Measurements from ENCODE around the gene CYB561D1.
A peak's percentile ranks its signal among the peaks of the same experiment; 100 is the strongest.

Gene CYB561D1

DNA sequence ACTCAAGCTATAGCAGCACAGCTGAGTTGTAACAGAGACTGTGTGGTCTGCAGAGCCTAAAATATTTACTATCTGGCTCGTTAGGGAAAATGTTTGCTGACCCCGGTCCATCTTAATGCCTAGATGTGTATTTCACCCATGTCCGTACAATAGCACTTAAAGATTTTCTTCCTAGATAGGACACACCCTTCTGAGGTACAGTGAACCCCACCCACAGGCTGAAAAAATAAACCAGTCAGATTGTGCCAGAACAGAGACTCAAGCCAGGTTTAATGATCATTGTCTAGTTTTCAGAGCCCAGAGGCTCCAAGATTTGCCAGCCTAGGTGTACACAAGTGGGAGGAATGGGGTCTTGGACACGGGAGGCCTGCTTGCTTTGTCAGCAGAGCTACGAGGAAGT, 10.0 kb downstream of the CYB561D1 start:
- peaks cover 0 to 23% (median 13%) of the 10 kb centered on the region in 4 experiments for H3K4me1 ChIP-seq (ENCODE audit: control extremely low read depth in 1 of 4, control insufficient read depth in 4 of 4, insufficient read depth in 4 of 4, low read length in 3 of 4)
- peaks cover 2 to 15% (median 8%) of the 10 kb centered on the region in 4 experiments for H3K36me3 ChIP-seq (ENCODE audit: control insufficient read depth in 4 of 4, insufficient read depth in 4 of 4, low read length in 3 of 4)
- no peak overlapping the region for H3K4me3 ChIP-seq (ENCODE audit: control insufficient read depth in 1 of 7, extremely low read depth in 1 of 7, insufficient read depth in 4 of 7, low read depth in 2 of 7, low read length in 6 of 7)
- no peak for DNase-seq
- WGBS (ENCODE audit: insufficient coverage): 93% methylated on average over 5 of the region's 5 CpGs
- H3K27me3 ChIP-seq (replicated peaks in 2 of 5; ENCODE audit: control insufficient read depth in 4 of 5, insufficient read depth in 5 of 5, low read length in 4 of 5): peaks cover 0 to 14% (median 0%) of the 10 kb centered on the region in 5 experiments
- H3K27ac ChIP-seq (ENCODE audit: insufficient read depth in 1 of 2, low read depth in 1 of 2, low read length in 2 of 2, poor library complexity in 1 of 2, severe bottlenecking in 2 of 2): no peak overlapping the region
- H3K9me3 ChIP-seq (ENCODE audit: control extremely low read depth in 1 of 5, control insufficient read depth in 4 of 5, insufficient read depth in 2 of 5, low read depth in 1 of 5, low read length in 4 of 5): no peaks in the 10 kb centered on the region
- ChIA-PET CTCF (interaction anchor here (1.0 to 39.1 kb wide), 5 partner anchors 12 to 120 kb away, joined by 3 to 1203 read pairs (median 90); partner anchors contain the start of genes ATXN7L2, CYB561D1 and GPR61), POLR2A (no interaction called here)

DNA sequence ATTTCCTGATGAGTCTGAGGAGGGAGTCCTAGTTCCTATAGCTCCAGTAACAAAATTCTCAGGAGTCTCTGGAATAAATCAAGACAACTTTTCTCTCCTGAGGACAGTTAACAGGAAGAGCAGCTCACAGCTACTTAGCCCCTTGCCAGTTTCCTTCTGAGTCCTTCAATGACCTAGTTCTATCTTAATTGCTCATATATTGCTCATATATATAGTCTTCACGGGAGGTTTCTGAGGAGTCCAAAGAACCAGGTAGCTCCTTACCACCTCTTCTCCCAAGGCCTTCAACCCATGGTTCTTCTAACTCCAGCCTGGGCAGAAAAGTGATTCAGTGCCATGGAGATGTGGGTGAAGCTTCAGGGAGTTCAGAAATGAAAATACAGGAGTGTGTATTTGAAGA, 11.1 kb downstream of the CYB561D1 start:
- H3K36me3 ChIP-seq (ENCODE audit: control insufficient read depth in 4 of 4, insufficient read depth in 4 of 4, low read length in 3 of 4): peaks cover 2 to 13% (median 7%) of the 10 kb centered on the region in 4 experiments
- H3K9me3 ChIP-seq (ENCODE audit: control extremely low read depth in 1 of 5, control insufficient read depth in 4 of 5, insufficient read depth in 2 of 5, low read depth in 1 of 5, low read length in 4 of 5): no peaks in the 10 kb centered on the region
- H3K4me1 ChIP-seq (ENCODE audit: control extremely low read depth in 1 of 4, control insufficient read depth in 4 of 4, insufficient read depth in 4 of 4, low read length in 3 of 4): peaks cover 0 to 32% (median 18%) of the 10 kb centered on the region in 4 experiments
- H3K27ac ChIP-seq (ENCODE audit: insufficient read depth in 1 of 2, low read depth in 1 of 2, low read length in 2 of 2, poor library complexity in 1 of 2, severe bottlenecking in 2 of 2): no peak overlapping the region
- no peak overlapping the region for H3K4me3 ChIP-seq (ENCODE audit: control insufficient read depth in 1 of 7, extremely low read depth in 1 of 7, insufficient read depth in 4 of 7, low read depth in 2 of 7, low read length in 6 of 7)
- WGBS (ENCODE audit: insufficient coverage): no CpG with 5 or more reads among the region's 1 CpG
- peaks cover 0 to 14% (median 0%) of the 10 kb centered on the region in 5 experiments for H3K27me3 ChIP-seq (replicated peaks in 2 of 5; ENCODE audit: control insufficient read depth in 4 of 5, insufficient read depth in 5 of 5, low read length in 4 of 5)
- DNase-seq: no peak
- ChIA-PET CTCF (interaction anchor here (1.0 to 39.1 kb wide), 4 partner anchors 11 to 119 kb away, joined by 3 to 1203 read pairs (median 161); partner anchors contain the start of genes ATXN7L2, CYB561D1 and GPR61), POLR2A (interaction anchor here (0.6 kb wide), 1 partner anchor 72 kb away, joined by 3 read pairs; no protein-coding TSS in a partner anchor)

GRCh38 chr1:109508001-109508872, 14.3 kb downstream of the CYB561D1 start:
- ChIA-PET POLR2A (no interaction called here), CTCF (interaction anchor here (1.1 to 39.1 kb wide), 3 partner anchors 11 to 26 kb away, joined by 7 to 1203 read pairs (median 232); partner anchors contain the start of genes ATXN7L2, CYB561D1 and GPR61)
- H3K4me3 ChIP-seq (ENCODE audit: control insufficient read depth in 1 of 7, extremely low read depth in 1 of 7, insufficient read depth in 4 of 7, low read depth in 2 of 7, low read length in 6 of 7): no peak overlapping the region
- H3K36me3 ChIP-seq (ENCODE audit: control insufficient read depth in 4 of 4, insufficient read depth in 4 of 4, low read length in 3 of 4): peaks cover 0 to 2% (median 0%) of the 10 kb centered on the region in 4 experiments
- no peak overlapping the region for H3K27ac ChIP-seq (ENCODE audit: insufficient read depth in 1 of 2, low read depth in 1 of 2, low read length in 2 of 2, poor library complexity in 1 of 2, severe bottlenecking in 2 of 2)
- no peak for DNase-seq
- peaks cover 0 to 14% (median 11%) of the 10 kb centered on the region in 4 experiments for H3K4me1 ChIP-seq (ENCODE audit: control extremely low read depth in 1 of 4, control insufficient read depth in 4 of 4, insufficient read depth in 4 of 4, low read length in 3 of 4)
- no peaks in the 10 kb centered on the region for H3K9me3 ChIP-seq (ENCODE audit: control extremely low read depth in 1 of 5, control insufficient read depth in 4 of 5, insufficient read depth in 2 of 5, low read depth in 1 of 5, low read length in 4 of 5)
- 94% methylated on average over 17 of the region's 25 CpGs for WGBS (ENCODE audit: insufficient coverage)
- peaks cover 0 to 20% (median 0%) of the 10 kb centered on the region in 5 experiments for H3K27me3 ChIP-seq (replicated peaks in 2 of 5; ENCODE audit: control insufficient read depth in 4 of 5, insufficient read depth in 5 of 5, low read length in 4 of 5)

DNA sequence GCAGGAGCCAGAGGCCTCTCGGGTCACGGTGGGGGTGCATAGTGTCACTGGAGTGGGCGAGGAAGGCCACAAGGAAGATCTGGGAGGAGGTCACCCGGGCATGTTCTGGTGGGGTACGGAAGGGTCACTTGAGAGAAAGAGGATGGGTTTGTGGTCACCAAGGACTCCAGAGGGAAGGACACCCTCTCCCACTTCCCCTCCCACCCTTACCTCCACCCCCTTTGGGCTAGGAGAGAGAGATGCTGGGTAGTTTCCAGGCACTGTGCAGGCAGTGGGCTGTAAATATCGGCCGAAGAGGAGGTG, 14.9 kb downstream of the CYB561D1 start:
- 96% methylated on average over 5 of the region's 7 CpGs for WGBS (ENCODE audit: insufficient coverage)
- DNase-seq: no peak
- H3K36me3 ChIP-seq (ENCODE audit: control insufficient read depth in 4 of 4, insufficient read depth in 4 of 4, low read length in 3 of 4): peaks cover 0 to under 1% (median 0%) of the 10 kb centered on the region in 4 experiments
- ChIA-PET POLR2A (no interaction called here), CTCF (interaction anchor here (14.7 to 39.1 kb wide), 2 partner anchors 17 to 25 kb away, joined by 232 to 1203 read pairs; partner anchors contain the start of genes ATXN7L2, CYB561D1 and GPR61)
- H3K4me3 ChIP-seq (ENCODE audit: control insufficient read depth in 1 of 7, extremely low read depth in 1 of 7, insufficient read depth in 4 of 7, low read depth in 2 of 7, low read length in 6 of 7): peak overlapping the region in 5 of 7 experiments; percentile 19 to 79 (median 67)
- H3K9me3 ChIP-seq (ENCODE audit: control extremely low read depth in 1 of 5, control insufficient read depth in 4 of 5, insufficient read depth in 2 of 5, low read depth in 1 of 5, low read length in 4 of 5): no peaks in the 10 kb centered on the region
- peaks cover 0 to 22% (median 0%) of the 10 kb centered on the region in 5 experiments for H3K27me3 ChIP-seq (replicated peaks in 2 of 5; ENCODE audit: control insufficient read depth in 4 of 5, insufficient read depth in 5 of 5, low read length in 4 of 5)
- H3K27ac ChIP-seq (ENCODE audit: insufficient read depth in 1 of 2, low read depth in 1 of 2, low read length in 2 of 2, poor library complexity in 1 of 2, severe bottlenecking in 2 of 2): no peak overlapping the region
- peaks cover 0 to 14% (median 11%) of the 10 kb centered on the region in 4 experiments for H3K4me1 ChIP-seq (ENCODE audit: control extremely low read depth in 1 of 4, control insufficient read depth in 4 of 4, insufficient read depth in 4 of 4, low read length in 3 of 4)

DNA sequence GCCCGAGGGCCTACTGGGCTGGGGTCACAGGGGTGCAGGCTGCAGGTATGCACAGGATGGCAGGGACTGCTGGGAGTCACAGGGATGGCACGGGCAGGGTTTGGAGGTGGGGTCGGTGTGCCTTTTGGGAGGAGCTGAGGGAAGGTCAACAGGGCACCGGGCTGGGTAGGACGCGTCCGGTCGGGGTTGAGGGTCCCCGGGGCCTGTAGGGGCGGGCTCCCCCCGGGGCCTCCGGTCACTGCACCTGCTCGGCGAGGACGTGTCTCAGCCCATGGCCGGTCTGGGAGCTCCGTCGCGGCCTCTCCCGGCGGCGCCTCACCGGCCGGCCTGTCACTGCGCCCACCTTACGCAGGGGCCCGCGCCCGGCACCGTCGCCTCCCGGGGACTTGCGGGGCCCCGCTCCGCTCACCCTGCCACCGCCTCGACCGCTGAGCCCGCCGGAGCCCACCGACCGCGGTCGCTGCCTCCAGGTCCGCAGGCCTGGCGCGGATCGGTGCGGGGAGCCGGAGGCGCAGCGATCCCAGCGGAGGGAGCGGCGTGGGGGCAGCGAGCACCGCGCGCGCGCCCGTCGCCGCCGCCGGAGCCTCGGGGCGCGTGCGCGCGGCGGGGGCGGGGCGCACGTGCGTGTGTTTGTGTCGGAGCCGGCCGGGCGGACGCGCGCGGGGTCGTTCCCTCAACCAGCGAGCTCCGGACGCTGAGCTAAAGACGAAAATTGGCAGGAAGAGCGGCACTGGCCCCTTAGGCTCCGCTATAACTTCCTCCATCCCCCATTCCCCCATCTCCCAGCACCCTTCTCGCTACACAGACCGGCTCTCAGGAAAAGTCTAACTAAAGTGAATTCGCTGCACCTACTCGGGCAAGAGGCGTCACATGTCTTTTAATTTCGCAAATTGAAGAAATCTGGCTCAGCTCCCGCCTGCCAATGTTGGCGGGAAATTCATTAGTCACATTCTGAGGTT, 15.6 kb downstream of the CYB561D1 start, which contains the start of gene AMIGO1:
Gene AMIGO1, minus strand, starts transcription at position 552 of the 959 bp plus-strand sequence. CDS start 815 bp downstream, outside the sequence.
- 2% methylated on average over 92 of the region's 100 CpGs for WGBS (ENCODE audit: insufficient coverage)
- Histone ChIP-seq H3K27ac (ENCODE audit: insufficient read depth in 1 of 2, low read depth in 1 of 2, low read length in 2 of 2, poor library complexity in 1 of 2, severe bottlenecking in 2 of 2) (no peak within 1 kb of the TSS), H3K9me3 (ENCODE audit: control extremely low read depth in 1 of 5, control insufficient read depth in 4 of 5, insufficient read depth in 2 of 5, low read depth in 1 of 5, low read length in 4 of 5) (no peaks in the 10 kb centered on the region), H3K4me3 (ENCODE audit: control insufficient read depth in 1 of 7, extremely low read depth in 1 of 7, insufficient read depth in 4 of 7, low read depth in 2 of 7, low read length in 6 of 7) (peak within 1 kb of the TSS; percentile 23 to 80 (median 68)), H3K4me1 (ENCODE audit: control extremely low read depth in 1 of 4, control insufficient read depth in 4 of 4, insufficient read depth in 4 of 4, low read length in 3 of 4) (peaks cover 0 to 14% (median 11%) of the 10 kb centered on the region in 4 experiments), H3K27me3 (replicated peaks in 2 of 5; ENCODE audit: control insufficient read depth in 4 of 5, insufficient read depth in 5 of 5, low read length in 4 of 5) (peaks cover 0 to 22% (median 0%) of the 10 kb centered on the region in 5 experiments), H3K36me3 (ENCODE audit: control insufficient read depth in 4 of 4, insufficient read depth in 4 of 4, low read length in 3 of 4) (no peaks in the 10 kb centered on the region)
- CTCF ChIA-PET: interaction anchor here (1.2 to 39.1 kb wide), 3 partner anchors 18 to 31 kb away, joined by 3 to 1203 read pairs (median 232); partner anchors contain the start of genes ATXN7L2, CYB561D1 and GPR61
- POLR2A ChIA-PET: interaction anchor here (1.6 kb wide), 1 partner anchor 15 kb away, joined by 7 read pairs; the partner anchor contains the start of gene CYB561D1
- DNase-seq: peak; percentile 37 to 68 (median 54)

DNA sequence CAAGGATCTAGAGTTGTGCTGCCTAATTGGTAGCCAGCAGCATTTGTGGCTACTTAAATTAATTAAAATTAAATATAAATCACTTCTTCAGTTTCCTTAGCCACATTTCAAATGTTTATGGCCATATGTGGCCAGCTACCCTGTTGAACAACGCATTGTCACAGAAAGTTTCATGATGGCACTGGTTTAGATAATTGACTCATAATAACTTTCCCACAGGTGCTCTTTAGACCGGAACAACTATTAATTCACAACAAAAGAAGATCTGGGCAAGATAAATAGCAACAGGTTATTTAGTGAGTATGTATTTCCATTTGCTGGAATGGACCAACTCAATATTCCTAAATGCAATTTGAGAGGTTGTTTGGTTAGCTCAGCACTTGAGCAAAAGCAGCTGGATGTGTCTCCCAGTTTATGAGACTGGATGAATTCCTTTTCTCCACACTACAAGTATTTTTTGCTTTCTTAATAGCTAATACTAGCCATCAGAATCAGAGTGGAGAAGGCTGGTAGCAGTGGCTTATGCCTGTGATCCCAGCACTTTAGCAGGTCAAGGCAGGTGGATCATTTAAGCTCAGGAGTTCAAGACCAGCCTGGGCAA, 19.3 kb downstream of the CYB561D1 start:
- Histone ChIP-seq H3K4me1 (ENCODE audit: control extremely low read depth in 1 of 4, control insufficient read depth in 4 of 4, insufficient read depth in 4 of 4, low read length in 3 of 4) (peaks cover 0 to 14% (median 11%) of the 10 kb centered on the region in 4 experiments), H3K27me3 (replicated peaks in 2 of 5; ENCODE audit: control insufficient read depth in 4 of 5, insufficient read depth in 5 of 5, low read length in 4 of 5) (peaks cover 0 to 20% (median 0%) of the 10 kb centered on the region in 5 experiments), H3K36me3 (ENCODE audit: control insufficient read depth in 4 of 4, insufficient read depth in 4 of 4, low read length in 3 of 4) (no peaks in the 10 kb centered on the region), H3K9me3 (ENCODE audit: control extremely low read depth in 1 of 5, control insufficient read depth in 4 of 5, insufficient read depth in 2 of 5, low read depth in 1 of 5, low read length in 4 of 5) (no peaks in the 10 kb centered on the region), H3K27ac (ENCODE audit: insufficient read depth in 1 of 2, low read depth in 1 of 2, low read length in 2 of 2, poor library complexity in 1 of 2, severe bottlenecking in 2 of 2) (no peak overlapping the region), H3K4me3 (ENCODE audit: control insufficient read depth in 1 of 7, extremely low read depth in 1 of 7, insufficient read depth in 4 of 7, low read depth in 2 of 7, low read length in 6 of 7) (no peak overlapping the region)
- WGBS (ENCODE audit: insufficient coverage): 100% methylated on average over 1 of the region's 2 CpGs
- POLR2A ChIA-PET: interaction anchor here (1.0 kb wide), 1 partner anchor 21 kb away, joined by 3 read pairs; no protein-coding TSS in a partner anchor
- CTCF ChIA-PET: interaction anchor here (1.4 to 39.1 kb wide), 5 partner anchors 11 to 22 kb away, joined by 5 to 1203 read pairs (median 10); partner anchors contain the start of genes CYB561D1 and GPR61
- no peak for DNase-seq
